ENCODE results near the gene HTR3B.

HTR3B gene

DNA sequence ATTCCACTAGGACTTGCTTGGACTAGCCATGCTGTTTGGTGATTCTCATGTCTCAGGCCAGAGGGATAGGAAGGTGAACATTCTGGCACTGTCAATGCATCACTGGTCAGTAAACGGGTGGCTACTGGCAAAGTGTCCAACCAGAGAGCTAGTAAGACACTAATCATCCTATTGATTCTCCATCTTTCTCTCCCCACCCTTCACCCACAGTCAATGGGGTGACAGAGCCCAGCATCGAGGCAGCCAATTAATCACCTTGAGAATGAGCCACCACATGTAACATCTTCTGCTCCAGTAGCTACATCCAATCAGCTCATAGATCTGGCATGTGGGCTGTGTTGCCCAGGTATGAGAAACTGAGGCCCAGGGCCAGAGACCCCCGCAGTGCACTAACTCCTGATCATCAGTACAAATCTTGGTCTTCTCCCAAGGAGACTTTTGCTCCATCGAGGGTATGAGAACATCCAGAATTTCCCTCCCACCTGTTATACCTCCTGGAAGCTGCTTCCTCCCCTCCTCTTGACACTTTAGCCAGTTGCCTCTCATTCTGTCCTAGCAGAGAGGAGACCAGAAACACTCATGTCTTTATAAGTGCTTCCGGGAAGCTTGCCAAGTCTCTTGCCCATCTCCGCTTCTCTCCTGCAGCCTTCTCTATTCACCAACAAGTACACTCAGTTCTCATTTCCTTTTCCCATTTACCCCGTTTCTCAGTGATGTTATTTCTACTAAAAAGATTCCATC is 87.3 kb downstream of the HTR3B start:
- DNase-seq (ENCODE audit: low spot score): no peak

DNA sequence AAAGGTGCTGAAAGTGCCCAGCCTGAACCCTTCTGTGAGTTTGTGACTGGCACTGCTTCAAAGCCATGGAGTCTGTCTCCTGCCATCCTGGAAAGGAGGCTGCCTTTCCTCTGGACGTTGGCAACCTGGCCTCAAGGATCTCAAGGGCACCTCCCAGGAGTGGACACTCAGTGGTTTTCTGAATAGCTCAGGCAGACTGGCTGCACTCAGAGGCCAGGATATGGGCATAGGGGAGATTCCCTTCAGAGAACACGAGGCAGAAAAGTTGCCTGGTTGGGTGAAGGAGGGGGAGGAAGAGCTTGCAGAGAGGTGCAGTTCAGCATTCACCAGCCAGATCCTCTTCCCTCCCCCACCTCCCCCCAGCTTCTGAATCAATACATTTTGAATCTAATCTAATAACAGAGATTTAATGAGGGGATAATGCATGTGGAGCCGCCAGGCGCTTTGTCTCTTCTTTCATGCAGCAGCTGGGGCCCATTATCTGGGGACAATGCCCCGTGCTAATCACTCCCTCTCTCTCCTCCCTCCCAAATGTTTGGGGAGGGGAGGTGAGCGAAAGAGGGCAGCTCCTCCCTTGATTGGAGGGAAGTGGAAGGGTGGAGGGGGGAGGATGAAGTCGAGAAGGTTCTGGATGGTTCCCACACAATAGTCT is 88.0 kb downstream of the HTR3B start:
- peak; percentile 32 for DNase-seq (ENCODE audit: low spot score)

DNA sequence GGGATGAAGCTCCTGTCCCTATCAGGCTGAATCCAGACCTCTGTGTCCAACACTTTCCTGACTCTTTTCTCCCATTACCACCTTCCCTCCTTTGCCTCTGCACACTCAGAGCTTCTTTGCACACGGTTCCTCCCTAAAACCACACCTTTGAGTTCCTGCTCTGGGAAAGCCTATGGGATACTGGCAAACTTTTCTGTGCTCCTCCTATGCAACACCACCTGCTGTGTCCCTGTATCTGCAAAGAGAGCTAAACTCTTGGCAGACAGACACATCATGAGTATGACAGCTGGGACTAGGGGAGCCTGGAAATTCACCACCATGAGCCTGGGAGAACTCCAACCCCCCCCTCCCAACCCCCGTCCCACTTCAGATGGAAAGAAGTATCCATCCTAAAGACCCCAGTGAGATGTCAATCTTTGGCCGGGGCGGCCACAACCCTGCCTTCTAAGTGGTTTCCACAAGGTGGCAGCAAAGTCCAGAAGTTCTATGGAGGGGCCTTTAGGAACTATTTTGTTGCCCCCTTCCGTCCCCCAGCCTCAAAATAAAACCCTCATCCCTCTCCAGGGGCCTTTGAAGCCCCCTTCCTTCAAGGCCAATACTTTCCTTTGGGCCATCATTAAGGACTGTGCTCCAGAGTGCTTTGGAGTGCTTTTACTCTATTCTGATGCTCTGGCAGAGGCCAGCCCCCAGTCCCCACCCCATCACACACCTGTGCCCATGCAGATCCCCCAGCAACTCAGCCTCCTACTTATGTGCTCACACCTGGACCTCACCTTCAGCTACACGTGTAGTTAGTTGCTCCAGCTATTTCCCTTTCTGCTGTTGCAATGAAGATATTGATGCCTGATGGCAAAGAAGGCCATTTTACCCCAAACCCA is 89.7 kb downstream of the HTR3B start:
- peak; percentile 77 for DNase-seq (ENCODE audit: low spot score)

Data from iPS-NIHi11 (cell line).